Activated naive CD4-positive, alpha-beta T cell treated with anti-CD3 and anti-CD28 coated beads, Interleukin-2, amount 10 ng/mL, durations not matched to agents 7 days and 5 days (primary cell): Measurements from ENCODE around the gene ZNF524.
A peak's percentile ranks its signal among the peaks of the same experiment; 100 is the strongest.
"Not testable (repeated sequence)": the region's sequence is repeated elsewhere in the genome, so short reads cannot be mapped to it uniquely, and the experiment has no call there.

ENCODE experiments used
- CTCF ChIA-PET: fragments of 350-600 bp; sonication (Branson Sonifier 250); formaldehyde crosslinking; loops from one replicate; lab custom pipeline; 2021; ENCODE audit warnings: antibody characterized with exemption; lab: Charles Lee
- DNase-seq: peaks from one replicate; pipeline ENCODE4 v3.0.0-alpha.2; 2020
- H3K27ac Mint-ChIP-seq: one replicate; pipeline ENCODE4 v1.8.0; 2021; ENCODE audit warnings: mild to moderate bottlenecking, moderate library complexity, mixed read lengths
- H3K27me3 Mint-ChIP-seq: one replicate; pipeline ENCODE4 v1.8.0; 2021; ENCODE audit warnings: mild to moderate bottlenecking, mixed read lengths
- H3K36me3 Mint-ChIP-seq: one replicate; pipeline ENCODE4 v1.8.0; 2021; ENCODE audit warnings: mixed read lengths
- H3K4me1 Mint-ChIP-seq: one replicate; pipeline ENCODE4 v1.8.0; 2021; ENCODE audit warnings: mixed read lengths
- H3K4me3 Mint-ChIP-seq: one replicate; pipeline ENCODE4 v1.8.0; 2021; ENCODE audit warnings: mild to moderate bottlenecking, moderate library complexity, mixed read lengths
- H3K9me3 Mint-ChIP-seq: one replicate; pipeline ENCODE4 v1.8.0; 2021; ENCODE audit warnings: mixed read lengths

ZNF524 gene

DNA sequence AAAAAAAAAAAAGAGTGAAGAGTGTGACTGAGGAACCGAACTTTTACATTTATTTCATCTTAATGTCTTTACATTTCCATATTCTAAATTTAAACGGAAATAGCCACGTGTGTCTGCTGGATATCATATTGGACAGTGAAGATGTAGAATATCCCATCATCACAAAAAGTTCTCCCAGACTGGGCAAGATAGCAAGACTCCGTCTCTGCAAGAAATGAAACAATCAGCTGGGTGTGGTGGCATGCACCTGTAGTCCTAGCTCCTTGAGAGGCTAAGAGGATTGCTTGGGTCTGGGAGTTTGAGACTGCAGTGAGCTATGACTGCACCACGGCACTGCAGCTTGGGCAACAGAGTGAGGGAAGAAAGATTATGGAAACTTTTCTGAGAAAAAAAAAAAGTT lies 23.3 kb upstream of the ZNF524 start:
- Mint-ChIP-seq H3K27me3 (peaks cover 9% of the 10 kb centered on the region), H3K9me3 (no peaks in the 10 kb centered on the region), H3K4me1 (peaks cover 12% of the 10 kb centered on the region), H3K36me3 (peaks cover 9% of the 10 kb centered on the region), H3K27ac (peak overlapping the region; percentile 46), H3K4me3 (peak overlapping the region; percentile 15)
- CTCF ChIA-PET: no interaction called here
- no peak for DNase-seq

GRCh38 chr19:55578031-55578760 lies 21.9 kb upstream of the ZNF524 start:
- Mint-ChIP-seq H3K4me1 (peaks cover 15% of the 10 kb centered on the region), H3K36me3 (peaks cover 9% of the 10 kb centered on the region), H3K4me3 (no peak overlapping the region), H3K27ac (no peak overlapping the region), H3K27me3 (peaks cover 5% of the 10 kb centered on the region), H3K9me3 (no peaks in the 10 kb centered on the region)
- no peak for DNase-seq
- CTCF ChIA-PET: interaction anchor here (0.7 kb wide), 1 partner anchor 54 kb away, joined by 3 read pairs; no protein-coding TSS in a partner anchor

GRCh38 chr19:55578761-55579747 lies 21.0 kb upstream of the ZNF524 start:
- CTCF ChIA-PET: no interaction called here
- Mint-ChIP-seq H3K27ac (peak overlapping the region; percentile 78), H3K4me1 (peaks cover 15% of the 10 kb centered on the region), H3K36me3 (peaks cover 9% of the 10 kb centered on the region), H3K4me3 (peak overlapping the region; percentile 79), H3K9me3 (no peaks in the 10 kb centered on the region), H3K27me3 (peaks cover 5% of the 10 kb centered on the region)
- DNase-seq: no peak

GRCh38 chr19:55579766-55580621 lies 20.1 kb upstream of the ZNF524 start:
- Mint-ChIP-seq H3K4me1 (peaks cover 15% of the 10 kb centered on the region), H3K27ac (peak overlapping the region; percentile 78), H3K36me3 (peaks cover 9% of the 10 kb centered on the region), H3K4me3 (peak overlapping the region; percentile 79), H3K27me3 (peaks cover 13% of the 10 kb centered on the region), H3K9me3 (no peaks in the 10 kb centered on the region)
- CTCF ChIA-PET: interaction anchor here (1.1 kb wide), 1 partner anchor 27 kb away, joined by 5 read pairs; no protein-coding TSS in a partner anchor
- peak; percentile 43 for DNase-seq

GRCh38 chr19:55580628-55581144 lies 19.4 kb upstream of the ZNF524 start, which contains the start of gene ZNF579:
Gene ZNF579 (minus strand): TSS chr19:55580848. CDS start chr19:55579639, 1,209 bp downstream.
- peaks cover 19% of the 10 kb centered on the region for H3K27me3 Mint-ChIP-seq
- no peaks in the 10 kb centered on the region for H3K9me3 Mint-ChIP-seq
- DNase-seq: peak; percentile 83
- peaks cover 9% of the 10 kb centered on the region for H3K36me3 Mint-ChIP-seq
- H3K27ac Mint-ChIP-seq: peak within 1 kb of the TSS; percentile 78
- H3K4me1 Mint-ChIP-seq: peaks cover 19% of the 10 kb centered on the region
- H3K4me3 Mint-ChIP-seq: peak within 1 kb of the TSS; percentile 79
- CTCF ChIA-PET: interaction anchor here (1.1 kb wide), 1 partner anchor 26 kb away, joined by 5 read pairs; no protein-coding TSS in a partner anchor

DNA sequence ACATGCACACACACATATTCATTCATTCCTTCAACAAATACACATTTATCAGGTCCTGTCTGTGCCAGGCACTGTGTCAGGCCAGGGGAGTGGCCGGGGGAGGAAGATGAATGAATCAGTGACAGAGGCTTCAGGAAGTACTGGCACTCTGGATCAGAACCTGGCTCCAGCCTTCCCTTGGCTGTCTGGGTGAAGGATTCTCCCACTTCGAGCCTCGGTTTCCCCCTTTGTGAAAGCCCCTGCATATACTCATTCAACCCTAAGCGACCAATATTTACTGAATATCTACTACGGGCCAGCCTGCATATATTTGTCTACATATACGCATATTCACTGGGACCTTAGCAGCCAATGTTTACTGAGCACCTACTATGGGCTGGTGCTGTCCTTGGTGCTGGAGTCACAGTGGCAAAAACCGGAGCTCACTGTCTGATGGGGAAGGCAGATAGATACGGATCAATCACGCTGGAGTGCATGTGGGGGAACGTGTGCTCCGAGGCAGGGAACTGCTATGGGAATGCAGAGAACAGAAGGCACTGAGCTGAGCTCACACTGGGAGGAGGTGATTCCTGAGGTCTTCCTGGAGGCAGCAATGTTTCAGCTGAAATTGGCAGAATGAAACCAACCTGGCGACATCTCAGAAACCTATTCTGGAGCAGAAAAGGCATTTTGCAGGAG lies 18.8 kb upstream of the ZNF524 start:
- peaks cover 25% of the 10 kb centered on the region for H3K27me3 Mint-ChIP-seq

GRCh38 chr19:55581823-55582223 lies 18.3 kb upstream of the ZNF524 start:
- Mint-ChIP-seq H3K4me3 (no peak overlapping the region), H3K9me3 (no peaks in the 10 kb centered on the region), H3K27ac (no peak overlapping the region), H3K4me1 (peaks cover 27% of the 10 kb centered on the region), H3K27me3 (peaks cover 31% of the 10 kb centered on the region), H3K36me3 (peaks cover 7% of the 10 kb centered on the region)
- no peak for DNase-seq
- CTCF ChIA-PET: interaction anchor here (0.7 kb wide), 1 partner anchor 1677 kb away, joined by 3 read pairs; no protein-coding TSS in a partner anchor

More for the DNA sequence above, 18.8 kb upstream of the ZNF524 start:
- CTCF ChIA-PET: interaction anchor here (0.7 to 1.1 kb wide), 2 partner anchors 25 to 1677 kb away, joined by 3 to 5 read pairs; no protein-coding TSS in a partner anchor
- Mint-ChIP-seq H3K4me3 (peak overlapping the region; percentile 79), H3K36me3 (peaks cover 9% of the 10 kb centered on the region), H3K27ac (peak overlapping the region; percentile 55), H3K4me1 (peaks cover 24% of the 10 kb centered on the region), H3K9me3 (no peaks in the 10 kb centered on the region)
- peak; percentile 55 for DNase-seq

- H3K9me3 Mint-ChIP-seq, H3K27ac Mint-ChIP-seq, DNase-seq, H3K4me3 Mint-ChIP-seq, H3K36me3 Mint-ChIP-seq, CTCF ChIA-PET: not testable (repeated sequence)
- peaks cover 31% of the 10 kb centered on the region for H3K4me1 Mint-ChIP-seq
- H3K27me3 Mint-ChIP-seq: peaks cover 35% of the 10 kb centered on the region
Observed at GRCh38 chr19:55582284-55582683, 17.8 kb upstream of the ZNF524 start.

GRCh38 chr19:55583897-55584296 lies 16.2 kb upstream of the ZNF524 start:
- H3K36me3 Mint-ChIP-seq, DNase-seq, H3K9me3 Mint-ChIP-seq, H3K4me3 Mint-ChIP-seq, H3K27ac Mint-ChIP-seq: not testable (repeated sequence)
- Mint-ChIP-seq H3K4me1 (peaks cover 35% of the 10 kb centered on the region), H3K27me3 (peaks cover 38% of the 10 kb centered on the region)
- CTCF ChIA-PET: interaction anchor here (0.7 to 1.7 kb wide), 2 partner anchors 10 to 22 kb away, joined by 3 read pairs; no protein-coding TSS in a partner anchor

DNA sequence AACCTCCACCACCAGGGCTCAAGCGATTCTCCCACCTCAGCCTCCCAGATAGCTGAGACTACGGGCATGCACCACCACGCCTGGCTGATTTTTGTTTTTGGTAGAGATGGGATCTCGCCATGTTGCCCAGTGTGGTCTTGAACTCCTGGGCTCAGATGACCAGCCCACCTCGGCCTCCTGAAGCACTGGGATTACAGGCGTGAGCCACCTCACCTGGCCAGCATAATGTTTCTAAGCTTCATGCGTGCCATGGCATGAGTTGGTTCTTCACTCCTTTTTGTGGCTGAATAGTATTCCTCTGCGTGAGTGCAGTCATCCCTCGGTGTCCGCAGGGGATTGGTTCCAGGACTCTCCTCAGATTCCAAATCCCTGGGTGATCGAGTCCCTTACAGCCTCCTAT lies 15.2 kb upstream of the ZNF524 start:
- Mint-ChIP-seq H3K4me3 (no peak overlapping the region), H3K9me3 (no peaks in the 10 kb centered on the region), H3K4me1 (peaks cover 32% of the 10 kb centered on the region), H3K27ac (no peak overlapping the region), H3K36me3 (peaks cover under 1% of the 10 kb centered on the region), H3K27me3 (peaks cover 38% of the 10 kb centered on the region)
- no peak for DNase-seq
- CTCF ChIA-PET: interaction anchor here (0.7 to 1.7 kb wide), 2 partner anchors 11 to 21 kb away, joined by 3 read pairs; no protein-coding TSS in a partner anchor

- no peaks in the 10 kb centered on the region for H3K9me3 Mint-ChIP-seq
- DNase-seq: peak; percentile 50
- H3K27ac Mint-ChIP-seq: no peak overlapping the region
- H3K4me3 Mint-ChIP-seq: no peak overlapping the region
- H3K27me3 Mint-ChIP-seq: peaks cover 38% of the 10 kb centered on the region
- no peaks in the 10 kb centered on the region for H3K36me3 Mint-ChIP-seq
- CTCF ChIA-PET: interaction anchor here (0.8 kb wide), 1 partner anchor 20 kb away, joined by 3 read pairs; the partner anchor contains the start of gene ZNF865
- H3K4me1 Mint-ChIP-seq: peaks cover 30% of the 10 kb centered on the region
Observed at GRCh38 chr19:55585658-55586339, 14.3 kb upstream of the ZNF524 start.
